HT1080 (cell line): ENCODE measurements around the gene TNK2. TPM values are rescaled to one million over a fixed set of nuclear protein-coding genes. Genes with fewer than 3 reads are reported as not detected.
"Not testable (repeated sequence)": the region's sequence is repeated elsewhere in the genome, so short reads cannot be mapped to it uniquely, and the experiment has no call there.

Experiments
- DNase-seq: peaks from one replicate; pipeline ENCODE4 v3.0.0-alpha.2; 2015; ENCODE audit warnings: low read depth
- total RNA-seq: library from RNA; depleted of rRNA; stranded (reverse); fragments of >200 nt; shearing (Covaris generic); gene quantifications from 2 replicates; pipeline ENCODE4 v1.2.3, GENCODE V29; 2014

Gene TNK2
- total RNA-seq, 1 experiment from 2014 or later: 33.3 TPM

DNA sequence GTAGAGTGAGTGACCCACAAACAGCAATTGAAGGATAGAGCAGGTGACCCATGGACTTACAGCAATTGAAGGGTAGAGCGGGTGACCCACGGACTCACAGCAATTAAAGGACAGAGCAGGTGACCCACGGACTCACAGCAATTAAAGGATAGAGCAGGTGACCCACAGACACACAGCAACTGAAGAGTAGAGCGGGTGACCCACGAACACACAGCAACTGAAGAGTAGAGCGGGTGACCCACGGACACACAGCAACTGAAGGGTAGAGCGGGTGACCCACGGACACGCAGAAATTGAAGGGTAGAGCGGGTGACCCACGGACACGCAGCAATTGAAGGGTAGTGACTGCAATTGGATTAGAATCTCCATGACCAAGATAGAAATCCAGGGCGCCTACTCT is 9.8 kb upstream of the TNK2 start:
- no peak for DNase-seq

DNA sequence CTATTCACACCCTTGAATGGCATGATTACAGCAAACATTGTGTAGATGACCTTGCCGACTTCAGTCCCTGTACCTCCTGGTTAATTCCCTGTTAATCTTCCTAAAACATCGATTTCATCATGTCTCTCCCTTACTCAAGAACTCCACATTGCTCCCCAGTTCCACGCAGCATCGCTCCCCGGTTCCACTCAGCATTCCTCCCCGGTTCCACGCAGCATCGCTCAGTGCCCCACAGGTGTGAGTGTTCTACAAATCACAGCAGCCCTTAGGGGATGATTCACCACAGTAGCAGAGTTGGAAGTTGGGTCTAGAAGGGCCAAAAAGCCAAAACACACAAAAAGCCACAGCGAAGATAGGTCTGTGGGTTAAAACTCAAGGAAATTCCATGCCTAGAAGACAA is 8.6 kb upstream of the TNK2 start:
- DNase-seq: no peak

DNA sequence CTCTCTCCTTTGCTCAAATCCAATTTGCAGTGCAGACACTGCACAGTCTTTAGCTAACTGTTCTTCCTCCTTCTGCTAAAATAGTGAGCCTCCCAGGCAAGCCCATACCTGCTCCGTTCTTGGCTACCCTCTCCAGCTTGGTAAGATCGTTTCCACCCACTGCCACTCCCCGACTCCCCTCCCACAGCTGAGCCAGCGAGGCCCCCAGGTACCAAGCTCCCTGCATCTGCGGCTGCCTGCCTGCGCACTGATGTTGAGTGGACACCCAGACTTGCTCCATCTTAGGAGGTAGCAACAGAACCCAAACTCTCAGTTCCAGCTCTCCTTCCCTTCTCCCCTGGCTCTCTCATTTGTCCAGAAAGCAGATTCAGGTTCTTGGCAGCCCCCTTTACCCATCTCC is 7.9 kb upstream of the TNK2 start:
- no peak for DNase-seq

DNA sequence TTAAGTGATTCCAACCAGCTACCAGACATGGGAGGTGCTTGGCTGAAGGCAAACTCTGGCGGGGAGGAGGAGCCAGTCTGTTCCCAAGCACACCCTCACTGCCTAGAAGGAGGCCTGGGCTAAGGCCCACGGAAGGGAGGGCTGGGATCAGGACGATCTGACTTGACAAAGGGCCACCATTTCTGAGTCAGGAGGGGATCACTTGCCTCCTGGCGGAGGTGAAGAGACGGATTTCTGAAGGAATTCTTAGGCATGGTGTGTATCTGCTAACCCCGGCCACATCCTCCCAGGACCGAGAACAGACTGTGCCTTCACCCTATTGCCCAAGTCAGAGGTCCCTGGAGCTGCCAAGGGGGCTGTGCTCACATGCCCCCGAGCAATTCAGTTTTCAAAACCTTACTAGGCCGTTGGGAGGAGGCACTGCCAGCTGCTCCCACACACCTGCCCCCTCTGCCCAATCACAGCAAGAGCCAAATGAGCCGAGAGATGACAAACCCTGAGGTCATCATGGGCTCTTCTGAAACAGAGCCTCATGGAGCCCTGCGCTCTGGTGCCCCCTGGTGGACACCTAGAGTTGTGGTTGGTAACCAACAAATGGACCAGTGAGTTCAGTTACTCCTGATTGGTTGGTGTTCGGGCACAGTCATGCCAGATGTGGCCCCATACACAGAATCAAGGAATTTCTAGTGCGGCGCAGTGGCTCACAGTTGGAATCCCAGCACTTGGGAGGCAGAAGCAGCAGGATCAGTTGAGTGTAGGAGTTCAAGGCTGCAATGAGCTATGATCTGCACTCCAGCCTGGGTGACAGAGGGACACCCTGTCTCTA is 6.5 kb upstream of the TNK2 start:
- peak; percentile 99 for DNase-seq

DNA sequence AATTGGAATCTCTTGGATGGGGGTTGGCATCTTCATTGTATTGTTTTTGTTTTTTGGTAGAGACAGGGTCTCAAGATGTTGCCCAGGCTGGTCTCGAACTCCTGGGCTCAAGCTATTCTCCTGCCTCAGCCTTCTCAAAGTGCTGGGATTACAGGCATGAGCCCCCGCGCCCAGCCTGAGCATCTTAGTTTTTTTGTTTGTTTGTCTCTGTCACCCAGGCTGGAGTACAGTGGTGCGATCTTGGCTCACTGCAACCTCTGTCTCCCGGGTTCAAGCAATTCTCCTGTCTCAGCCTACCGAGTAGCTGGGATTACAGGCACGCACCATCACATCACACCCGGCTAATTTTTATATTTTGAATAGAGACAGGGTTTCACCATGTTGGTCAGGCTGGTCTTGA is 5.8 kb upstream of the TNK2 start:
- DNase-seq: not testable (repeated sequence)

DNA sequence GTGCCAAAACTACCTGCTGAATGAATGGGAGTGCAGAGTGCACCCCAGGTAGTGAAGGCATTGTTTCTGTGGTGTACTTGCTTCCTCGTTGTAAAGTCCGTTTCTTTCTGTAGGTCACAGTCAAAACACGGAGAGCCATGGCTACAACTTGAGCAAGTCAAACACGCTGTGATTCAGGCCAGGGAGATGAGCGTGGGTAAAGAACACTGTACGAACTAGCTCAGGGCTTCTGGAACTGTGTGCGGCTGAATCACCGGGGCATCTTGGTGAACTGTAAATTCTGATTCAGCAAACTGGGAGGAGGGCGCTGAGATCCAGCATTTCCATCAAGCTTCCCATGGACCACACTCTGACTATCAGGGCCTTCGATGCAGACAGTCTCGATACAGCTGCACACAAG is 5.0 kb upstream of the TNK2 start:
- no peak for DNase-seq

DNA sequence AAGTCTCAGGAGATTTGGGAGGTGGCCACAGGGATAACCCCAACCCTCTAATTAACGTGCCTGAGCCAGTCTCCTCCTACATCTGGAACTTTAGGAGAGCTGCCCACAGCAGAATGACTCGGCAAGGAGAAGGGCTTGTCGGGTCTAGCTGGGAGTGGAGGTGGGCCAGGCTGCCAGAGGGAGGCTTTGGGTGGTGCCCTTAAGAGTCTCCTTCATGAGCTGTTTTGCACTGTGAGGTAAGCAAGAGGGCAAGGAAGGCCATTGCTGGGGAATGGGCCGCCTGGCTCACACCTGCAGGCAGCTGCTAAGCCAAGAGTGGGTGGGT is 3.6 kb upstream of the TNK2 start:
- no peak for DNase-seq

DNA sequence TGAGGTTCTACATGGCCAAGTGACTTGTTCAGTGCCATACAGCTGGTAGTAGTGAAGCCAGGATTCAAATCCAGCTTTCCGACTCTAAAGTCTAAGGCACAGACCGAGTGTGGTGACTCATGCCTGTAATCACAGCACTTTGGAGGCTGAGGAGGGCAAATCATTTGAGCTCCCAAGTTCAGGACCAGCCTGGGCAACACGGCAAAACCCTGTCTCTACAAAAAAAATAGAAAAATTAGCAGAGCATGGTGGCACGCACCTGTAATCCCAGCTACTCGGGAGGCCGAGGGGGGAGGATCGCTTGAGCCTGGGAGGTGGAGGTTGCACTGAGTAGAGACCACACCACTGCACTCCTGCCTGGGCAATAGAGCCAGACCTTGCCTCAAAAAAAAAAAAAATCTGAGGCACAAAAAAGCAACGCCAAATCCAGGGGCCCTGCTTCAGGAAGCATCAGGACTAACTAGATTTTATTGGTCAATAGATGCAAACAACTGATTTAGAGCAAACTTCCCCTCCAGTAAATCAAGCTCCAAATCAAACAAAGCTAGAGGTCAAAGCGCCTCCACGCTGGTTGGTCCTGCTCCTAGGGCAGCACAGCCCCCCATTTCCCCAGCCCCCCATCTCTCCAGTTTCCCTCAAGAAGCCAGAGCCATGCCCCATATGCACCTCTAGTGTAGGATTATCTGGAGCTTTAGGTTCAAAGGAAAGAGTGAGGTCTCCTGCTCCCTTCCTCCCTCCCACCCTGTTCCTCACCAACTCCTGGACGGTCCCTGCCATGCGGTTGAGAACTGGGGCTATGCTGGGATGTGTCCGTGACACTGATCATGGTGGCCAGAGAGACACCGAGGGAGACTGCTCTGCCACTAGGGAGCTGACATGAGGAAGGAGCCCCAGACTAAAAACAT is 2.9 kb upstream of the TNK2 start:
- no peak for DNase-seq

DNA sequence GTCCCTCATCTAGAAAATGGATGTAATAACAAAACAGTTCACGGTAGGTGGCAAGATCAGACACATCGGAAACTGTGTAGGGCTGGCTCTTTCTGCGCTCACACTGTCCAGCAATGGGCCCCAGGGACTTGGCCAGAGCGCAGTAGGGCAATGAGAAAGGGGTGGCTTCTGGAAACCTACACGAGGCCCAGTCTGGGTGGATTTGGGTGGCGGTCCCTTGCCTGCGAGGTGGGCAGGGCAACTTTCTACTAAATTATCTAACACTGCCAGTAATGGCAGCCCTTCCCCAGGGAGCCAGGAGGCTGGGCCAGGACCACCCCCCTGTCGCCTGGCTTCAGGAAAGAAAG is 2.1 kb upstream of the TNK2 start:
- DNase-seq: no peak

DNA sequence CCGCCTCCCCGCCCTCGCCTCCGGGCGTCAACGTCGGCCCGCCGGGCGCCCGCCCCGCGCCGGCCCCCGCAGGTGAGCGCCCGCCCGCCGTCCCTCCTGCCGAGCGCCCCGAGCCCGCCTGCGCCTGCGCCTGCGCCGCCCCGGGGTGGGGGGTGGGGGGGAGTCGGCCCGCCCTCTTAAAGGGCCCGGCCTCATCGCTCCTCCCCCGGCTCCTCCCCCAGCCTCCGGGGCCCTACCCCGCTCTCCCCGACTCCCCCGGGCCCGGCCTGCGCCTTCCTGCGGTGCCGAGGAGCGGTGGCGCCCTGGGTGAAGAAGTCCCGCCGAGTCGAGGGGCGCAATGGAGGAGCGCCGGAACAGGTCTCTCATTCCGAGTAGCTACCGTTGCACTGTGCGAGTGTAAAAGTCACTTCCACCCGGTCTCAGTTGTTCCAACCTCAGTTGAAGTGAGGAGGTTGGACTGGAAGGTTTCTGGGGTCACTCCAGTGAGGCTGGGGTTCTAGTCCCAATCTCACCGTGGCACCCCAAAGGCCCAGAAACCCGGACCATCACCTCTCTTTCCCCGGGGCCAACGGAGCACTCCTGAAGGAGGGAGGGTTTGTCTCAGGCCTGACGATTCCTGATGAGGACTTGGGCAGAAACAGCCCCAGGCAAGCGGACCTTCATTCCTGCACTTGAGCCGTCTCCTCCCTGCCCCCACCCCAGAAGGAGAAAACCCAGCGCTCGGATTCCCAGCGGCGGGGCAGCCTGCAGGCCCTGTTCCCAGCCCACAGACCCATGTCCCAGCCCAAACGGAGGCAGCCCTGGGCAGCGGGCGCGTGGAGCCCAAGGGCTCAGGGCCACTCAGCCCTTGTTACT is 1.5 kb upstream of the TNK2 start:
- DNase-seq: peak; percentile 76

DNA sequence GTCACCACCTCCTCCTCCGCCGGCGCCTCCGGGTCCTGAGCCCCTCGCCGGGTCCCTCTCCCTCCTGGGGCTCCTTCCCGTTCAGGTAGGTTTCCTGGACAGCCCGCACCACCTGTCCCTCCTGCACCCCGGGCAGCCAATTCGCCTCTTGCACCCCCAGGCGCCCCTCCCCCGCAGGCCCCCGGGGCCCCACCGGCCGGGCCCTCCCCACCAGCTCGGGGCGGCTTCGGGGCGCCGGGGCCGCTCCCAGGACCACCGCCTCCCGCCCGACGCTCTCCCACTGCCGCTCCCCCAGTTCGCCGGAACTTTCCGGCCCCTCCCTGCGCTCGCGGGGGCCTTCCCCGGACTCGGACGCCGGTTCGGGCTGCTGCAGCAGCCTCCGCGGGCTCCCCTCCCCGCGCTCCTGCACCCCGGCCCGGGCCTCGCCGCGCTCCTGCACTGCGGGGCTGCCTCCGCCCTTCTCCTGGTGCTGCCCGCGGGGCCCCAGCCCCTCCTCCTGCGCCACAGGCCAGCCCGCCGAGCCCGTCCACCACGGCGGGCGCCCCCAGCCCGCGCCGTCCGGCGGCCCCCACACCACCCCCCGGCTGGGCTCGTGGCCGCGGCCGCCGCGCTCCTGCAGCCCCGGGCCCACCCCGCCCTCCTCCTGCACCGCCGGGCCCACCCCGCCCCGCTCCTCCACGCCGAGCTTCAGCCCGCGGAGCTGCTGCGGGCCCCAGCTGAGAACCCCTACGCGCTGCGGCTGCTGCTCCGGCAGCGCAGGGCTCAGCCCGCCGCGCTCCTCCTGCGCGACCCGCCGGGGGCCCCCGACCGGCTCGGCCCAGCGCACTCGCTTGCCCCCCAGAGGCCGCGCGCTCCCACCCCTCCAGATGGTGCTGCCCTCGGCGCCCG is 587 bp upstream of the TNK2 start:
- DNase-seq: no peak

DNA sequence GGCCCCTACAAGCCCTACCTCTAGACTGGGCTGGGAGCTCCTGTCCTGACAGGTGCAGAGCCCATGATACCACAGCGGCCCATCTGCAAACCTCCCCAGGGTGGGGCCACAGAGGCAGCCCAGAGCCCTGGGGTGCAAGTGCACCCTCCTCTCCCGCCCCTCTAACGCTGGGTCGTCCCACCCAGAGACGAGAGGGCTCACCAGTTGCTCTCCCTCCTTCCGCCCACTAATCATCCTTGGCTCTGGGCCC is 742 bp downstream of the TNK2 start:
- no peak for DNase-seq

DNA sequence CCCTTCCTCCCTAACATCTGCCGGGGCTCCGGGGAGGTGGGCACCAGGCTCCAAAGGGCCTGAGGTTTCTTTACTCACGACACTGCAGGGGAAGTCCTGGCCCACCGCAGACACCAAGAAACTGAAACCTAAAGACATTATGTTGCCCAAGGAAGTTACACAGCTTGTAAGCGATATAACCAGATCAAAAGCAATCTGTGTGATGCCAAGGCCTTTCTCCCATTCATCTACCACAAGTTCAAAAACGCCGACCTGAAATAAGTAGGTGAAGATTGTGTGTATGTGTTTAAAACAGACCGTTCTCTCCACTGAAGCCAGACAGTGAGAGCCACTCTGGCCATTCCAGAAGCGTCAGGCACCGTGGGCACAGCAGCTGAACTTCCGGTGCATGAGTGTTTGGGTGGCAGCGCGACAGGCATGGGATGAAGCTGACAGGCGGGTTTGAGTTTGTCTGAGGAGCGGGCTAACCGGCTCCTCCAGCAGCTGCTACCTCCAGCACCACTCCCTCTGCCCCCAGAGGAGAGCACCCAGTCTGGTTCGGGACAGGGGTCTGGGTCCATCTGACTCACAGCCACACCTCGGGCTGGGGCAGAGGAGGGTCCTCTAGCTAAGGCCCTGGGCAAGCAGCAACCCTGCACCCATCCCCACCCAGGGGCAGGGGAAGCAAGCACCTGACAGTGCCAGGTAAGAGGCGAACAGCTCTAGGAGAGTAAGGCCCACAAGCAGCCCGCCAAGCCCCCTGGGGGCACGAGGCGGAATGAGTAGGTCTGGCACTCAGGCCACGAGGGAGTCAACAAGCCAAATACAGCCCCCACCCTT is 1.3 kb downstream of the TNK2 start:
- no peak for DNase-seq

DNA sequence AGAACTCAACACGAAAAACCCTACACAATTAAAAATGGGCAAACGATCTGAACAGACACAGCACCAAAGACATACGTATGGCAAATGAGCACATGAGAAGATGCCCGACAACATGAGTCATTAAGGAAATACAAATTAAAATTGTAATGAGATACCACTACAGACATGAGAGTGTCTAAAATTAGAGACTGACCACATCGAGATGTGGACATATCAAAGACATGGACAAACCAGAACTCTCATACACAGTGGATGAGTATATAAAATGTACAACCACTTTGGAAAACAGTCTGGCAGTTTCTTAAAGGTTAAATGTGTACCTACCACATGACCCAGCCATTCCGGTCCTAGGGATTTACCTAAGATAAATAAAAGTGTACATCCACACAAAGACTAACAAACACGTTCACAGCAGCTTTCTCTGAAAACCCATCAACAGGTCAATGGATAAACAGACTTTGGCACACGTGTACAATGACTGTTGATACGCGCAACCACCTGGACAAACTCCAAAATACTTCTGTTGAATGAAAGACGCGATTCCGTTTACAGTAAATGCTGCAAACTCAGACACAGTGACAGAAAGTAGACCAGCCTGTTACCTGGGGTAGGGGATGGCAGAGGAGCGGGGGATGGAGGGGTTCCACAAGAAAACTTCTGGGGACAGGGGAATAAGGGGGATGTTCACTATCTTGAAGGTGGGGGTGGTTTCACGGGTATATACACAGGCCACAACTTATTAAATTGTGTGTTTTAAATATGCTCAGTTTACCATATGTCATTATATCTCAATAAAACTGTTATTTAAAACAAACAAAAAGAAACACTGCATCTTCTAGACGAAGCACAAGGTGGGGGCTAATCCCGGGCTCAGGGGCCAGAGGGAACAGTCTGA is 2.1 kb downstream of the TNK2 start:
- peak; percentile 75 for DNase-seq

DNA sequence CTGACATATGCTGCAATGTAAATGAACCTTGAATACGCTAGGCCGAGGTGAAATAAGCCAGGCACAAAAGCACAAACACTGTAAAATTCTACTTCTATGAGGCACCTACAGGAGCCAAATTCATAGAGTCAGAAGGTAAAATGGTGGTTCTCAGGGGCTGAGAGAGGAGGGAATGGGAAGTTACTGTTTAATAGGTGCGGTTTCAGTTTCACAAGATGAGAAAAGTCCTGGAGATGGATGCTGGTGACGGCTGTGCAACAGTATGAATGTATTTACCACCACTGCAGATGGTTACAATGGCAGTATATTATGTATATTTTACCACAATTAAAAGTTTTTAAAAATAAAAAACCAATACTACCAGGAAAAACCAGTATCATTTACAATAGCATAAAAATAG is 4.0 kb downstream of the TNK2 start:
- no peak for DNase-seq

DNA sequence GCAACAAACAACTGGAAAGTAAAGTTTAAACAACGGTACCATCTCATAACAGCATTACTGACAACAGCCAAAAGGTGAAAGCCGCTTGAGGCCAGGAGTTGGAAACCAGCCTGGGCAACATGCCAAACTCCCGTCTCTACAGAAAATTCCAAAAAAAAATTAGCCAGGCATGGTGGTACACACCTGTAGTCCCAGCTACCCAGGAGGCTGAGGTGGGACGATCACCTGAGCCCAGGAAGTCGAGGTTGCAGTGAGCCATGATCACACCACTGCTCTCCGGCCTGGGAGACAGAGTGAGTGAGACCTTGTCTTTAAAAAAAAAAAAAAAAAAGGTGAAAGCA is 4.4 kb downstream of the TNK2 start:
- DNase-seq: no peak

DNA sequence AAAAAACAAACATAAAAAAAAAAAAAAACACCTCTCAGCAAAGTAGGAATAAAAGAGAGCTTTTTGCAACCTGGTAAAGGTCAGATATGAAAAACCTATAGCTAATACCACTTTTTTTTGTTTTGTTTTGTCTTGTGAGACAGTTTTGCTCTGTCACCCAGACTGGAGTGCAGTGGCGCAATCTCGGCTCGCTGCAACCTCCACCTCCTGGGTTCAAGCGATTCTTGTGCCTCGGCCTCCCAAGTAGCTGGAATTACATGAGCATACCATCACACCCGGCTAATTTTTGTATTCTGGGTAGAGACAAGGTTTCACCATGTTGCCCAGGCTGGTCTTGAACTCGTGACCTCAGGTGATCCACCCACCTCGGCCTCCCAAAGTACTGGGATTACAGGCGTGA is 5.7 kb downstream of the TNK2 start:
- not testable (repeated sequence) for DNase-seq

DNA sequence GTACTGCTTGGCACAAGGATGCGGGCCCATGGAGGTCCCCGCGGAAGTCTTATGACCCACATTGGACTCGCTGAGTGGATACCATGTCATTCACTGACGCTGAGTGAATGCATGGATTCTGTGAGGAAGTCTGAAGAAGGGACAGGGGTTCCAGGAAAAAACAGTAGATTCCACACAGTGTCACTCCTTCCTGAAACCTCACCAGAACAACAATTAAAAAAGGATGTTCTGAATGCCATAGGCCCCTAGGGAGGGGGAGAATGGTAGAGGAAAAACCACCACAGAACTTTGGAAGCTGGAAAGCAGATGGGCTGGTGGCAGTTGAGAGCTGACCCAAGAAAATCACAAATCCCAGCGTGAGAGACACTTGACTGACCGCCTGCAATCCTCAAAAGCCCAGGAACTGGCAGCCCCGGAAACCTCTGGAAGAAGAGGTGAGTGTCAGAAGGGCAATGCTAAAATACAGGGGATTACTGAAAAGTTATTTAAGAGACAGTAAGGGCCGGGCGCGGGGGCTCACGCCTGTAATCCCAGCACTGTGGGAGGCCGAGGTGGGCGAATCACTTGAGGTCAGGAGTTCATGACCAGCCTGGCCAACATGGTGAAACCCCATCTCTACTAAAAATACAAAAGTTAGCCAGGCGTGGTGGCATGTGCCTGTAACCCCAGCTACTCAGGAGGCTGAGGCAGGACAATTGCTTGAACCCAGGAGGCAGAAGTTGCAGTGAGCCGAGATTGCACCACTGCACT is 6.3 kb downstream of the TNK2 start:
- DNase-seq: not testable (repeated sequence)
